Globus pallidus (tissue), 1 donor: ENCODE results near the gene AGTRAP.

Experiments used
- DNase-seq: peaks from one replicate; pipeline ENCODE4 v3.0.0-alpha.2; 2015; ENCODE audit warnings: low spot score

AGTRAP gene

DNA sequence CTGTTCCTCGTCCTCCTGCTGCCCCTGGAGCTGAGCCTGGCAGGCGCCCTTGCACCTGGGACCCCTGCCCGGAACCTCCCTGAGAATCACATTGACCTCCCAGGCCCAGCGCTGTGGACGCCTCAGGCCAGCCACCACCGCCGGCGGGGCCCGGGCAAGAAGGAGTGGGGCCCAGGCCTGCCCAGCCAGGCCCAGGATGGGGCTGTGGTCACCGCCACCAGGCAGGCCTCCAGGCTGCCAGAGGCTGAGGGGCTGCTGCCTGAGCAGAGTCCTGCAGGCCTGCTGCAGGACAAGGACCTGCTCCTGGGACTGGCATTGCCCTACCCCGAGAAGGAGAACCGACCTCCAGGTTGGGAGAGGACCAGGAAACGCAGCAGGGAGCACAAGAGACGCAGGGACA lies 29.6 kb upstream of the AGTRAP start:
- DNase-seq, result no peak

DNA sequence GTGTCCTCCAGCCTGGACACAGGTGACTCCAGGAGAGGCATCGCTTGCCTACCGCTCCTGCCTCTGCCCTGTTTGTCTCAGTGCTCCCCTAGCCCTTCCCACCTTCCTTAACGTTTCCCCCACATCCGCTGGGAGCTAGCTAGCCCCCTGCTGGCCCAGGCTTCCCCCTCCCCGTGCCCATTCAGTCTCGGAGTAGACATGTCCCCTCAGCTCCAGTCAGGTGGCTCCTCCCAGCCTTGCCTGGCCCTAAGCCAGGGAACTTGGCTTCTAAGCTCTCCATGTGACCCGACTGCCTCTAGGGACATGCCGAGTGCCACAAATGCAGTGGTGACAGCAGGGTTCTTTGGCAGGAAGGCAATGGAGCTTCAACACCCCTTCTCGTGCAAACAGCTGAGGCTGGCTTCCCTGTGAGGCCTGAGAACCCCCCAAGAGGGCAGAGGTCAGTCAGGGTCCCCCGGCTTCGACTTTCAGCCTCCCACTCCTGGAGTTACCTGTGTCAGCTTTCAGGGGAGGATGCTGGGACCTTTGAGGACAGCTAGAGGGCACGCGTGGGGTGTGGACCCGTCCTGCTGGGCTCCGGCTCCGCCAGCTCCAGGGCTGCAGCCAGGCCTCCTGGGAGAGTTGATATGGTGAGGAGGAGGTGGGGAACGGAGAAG lies 28.2 kb upstream of the AGTRAP start:
- no peak for DNase-seq

DNA sequence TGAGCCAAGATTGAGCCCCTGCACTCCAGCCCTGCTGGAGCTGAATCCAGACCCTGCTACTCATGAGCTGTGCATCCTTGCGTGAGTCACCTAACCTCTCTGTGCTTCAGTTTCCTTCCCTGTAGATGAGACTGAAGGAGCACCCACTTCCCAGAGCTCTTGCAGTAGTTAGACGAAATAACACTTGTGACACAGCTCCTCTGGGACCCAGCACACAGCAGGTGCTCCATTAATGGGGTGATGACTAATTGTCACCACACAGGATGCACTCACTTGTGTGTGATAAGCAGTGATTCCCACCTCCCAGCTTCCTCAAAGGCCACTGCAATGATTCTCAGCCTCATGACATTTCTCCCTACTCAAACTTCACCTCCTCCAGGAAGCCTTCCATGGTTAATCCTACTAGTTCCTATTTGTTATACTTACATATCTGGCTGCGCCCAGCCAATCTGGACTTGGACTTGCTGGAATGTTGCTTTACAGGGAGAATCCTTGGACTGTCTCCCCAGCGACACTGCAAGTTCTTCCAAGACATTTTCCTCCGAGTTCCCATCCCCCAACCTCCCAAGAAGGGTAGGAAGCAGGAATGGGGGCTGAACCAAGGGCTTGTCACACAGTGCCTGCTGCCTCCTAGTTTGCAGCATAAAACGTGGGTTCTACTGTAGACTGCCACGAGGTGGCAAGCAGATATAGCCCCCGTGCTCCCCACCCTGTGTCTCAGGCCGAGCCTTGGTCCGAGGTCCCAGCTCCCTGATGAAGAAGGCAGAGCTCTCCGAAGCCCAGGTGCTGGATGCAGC lies 27.2 kb upstream of the AGTRAP start:
- DNase-seq, result no peak

DNA sequence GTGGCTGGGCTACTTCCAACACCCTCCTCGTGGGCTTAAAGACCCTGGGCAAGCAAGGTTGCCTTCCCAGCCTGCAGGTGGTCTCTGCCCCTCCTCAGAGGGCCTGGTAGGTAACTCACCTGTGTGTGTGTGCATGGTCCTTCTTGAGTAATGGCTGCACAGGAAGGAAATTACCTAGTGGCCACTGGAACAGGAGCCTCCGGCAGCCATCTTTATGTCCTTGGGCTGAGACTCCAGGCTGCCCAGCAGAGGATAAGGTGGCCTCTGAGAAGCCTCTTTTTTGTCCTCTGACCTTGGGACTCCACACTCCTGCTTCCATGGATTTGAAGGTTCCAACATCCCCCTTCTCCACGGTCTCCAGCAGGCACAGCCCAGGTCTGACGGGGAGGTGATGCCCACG lies 24.4 kb upstream of the AGTRAP start:
- DNase-seq, result no peak

DNA sequence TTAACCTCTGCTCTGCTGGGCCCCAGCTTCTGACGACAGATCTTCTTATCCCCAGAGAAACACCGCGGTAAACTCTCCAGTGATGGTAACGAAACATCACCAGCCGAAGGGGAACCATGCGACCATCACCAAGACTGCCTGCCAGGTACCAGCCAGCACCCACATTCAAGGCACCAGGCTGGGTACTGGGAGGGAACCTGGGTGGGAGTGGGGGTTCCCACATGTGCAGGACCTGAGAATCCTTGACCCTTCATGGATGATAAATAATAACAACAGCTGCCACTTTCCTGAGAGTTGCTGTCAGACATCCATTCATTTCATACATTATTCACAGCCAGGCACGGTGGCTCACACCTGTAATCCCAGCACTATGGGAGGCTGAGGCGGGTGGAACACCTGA lies 23.7 kb upstream of the AGTRAP start:
- DNase-seq, result no peak

DNA sequence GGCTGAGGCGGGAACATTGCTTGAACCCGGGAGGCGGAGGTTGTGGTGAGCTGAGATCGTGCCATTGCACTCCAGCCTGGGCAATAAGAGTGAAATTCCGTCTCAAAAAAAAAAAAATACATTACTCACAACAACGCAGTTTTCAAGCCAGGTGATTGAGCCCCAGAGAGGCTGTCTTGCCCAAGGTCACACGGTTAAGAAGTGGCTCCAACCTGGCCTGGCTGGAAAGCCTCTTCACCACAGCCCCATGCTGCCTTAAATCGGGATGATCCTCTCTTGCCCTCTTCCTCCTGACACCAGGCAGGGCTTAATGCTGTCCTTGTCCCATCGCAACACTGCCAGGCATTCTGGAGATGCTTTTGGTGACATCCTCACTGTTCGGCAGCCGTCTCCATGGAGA lies 22.8 kb upstream of the AGTRAP start:
- no peak for DNase-seq

DNA sequence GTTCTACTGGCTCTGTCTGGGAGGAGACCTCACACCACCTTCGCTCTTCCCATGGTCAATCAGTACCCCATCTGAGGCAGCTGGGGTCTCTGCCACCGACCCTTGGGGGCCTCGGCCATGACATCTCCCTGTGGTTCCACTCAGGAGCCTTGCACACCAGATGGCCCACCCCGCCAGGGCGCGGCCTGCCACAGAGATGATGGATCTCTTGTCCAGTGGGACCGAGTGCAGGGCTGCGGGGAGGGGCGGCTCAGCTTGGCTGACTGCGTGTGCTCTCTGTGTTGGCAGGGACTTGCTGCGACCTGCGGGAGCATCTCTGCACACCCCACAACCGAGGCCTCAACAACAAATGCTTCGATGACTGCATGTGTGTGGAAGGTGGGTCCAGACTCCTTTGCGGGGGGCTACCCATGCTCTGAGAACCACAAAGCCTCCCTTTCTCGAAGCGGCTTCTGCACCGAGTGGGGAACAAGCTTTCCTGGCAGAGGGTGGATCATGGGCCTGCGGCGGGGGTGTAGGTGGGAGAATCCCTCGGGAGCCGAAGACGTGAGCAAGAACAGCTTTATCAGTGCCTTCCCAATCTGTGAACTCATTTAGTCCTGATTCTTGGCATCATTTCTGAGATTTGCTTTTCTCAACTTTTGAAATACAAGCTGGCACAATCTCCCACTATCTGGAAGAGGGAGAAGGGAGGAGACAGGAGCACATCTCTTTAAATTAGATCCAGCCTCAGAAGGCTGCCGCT lies 20.9 kb upstream of the AGTRAP start:
- DNase-seq, result no peak

DNA sequence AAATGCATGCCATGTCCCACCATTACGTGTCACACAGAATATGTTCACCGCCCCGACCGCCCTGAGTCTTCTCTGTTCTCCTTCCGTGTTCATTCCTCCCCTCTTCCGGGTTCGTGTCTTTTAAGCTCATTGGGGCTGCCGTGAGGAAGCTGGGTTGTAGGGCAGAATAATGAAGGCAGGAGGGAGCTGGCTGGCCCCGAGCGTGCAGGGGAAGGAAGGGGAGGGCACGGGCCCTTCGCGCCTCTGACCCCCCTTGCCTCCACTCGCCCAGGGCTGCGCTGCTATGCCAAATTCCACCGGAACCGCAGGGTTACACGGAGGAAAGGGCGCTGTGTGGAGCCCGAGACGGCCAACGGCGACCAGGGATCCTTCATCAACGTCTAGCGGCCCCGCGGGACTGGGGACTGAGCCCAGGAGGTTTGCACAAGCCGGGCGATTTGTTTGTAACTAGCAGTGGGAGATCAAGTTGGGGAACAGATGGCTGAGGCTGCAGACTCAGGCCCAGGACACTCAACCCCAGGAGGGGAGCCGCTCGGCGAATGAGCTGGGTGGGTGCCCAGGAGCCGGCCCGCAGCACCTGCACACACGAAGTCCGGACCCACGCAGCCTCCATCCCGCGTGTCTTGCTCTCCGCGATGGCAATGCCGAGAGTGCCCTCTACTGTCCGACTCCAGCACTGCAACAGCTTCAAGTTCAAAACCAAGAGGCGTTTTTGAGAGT lies 16.5 kb upstream of the AGTRAP start:
- DNase-seq, result peak; percentile 78

DNA sequence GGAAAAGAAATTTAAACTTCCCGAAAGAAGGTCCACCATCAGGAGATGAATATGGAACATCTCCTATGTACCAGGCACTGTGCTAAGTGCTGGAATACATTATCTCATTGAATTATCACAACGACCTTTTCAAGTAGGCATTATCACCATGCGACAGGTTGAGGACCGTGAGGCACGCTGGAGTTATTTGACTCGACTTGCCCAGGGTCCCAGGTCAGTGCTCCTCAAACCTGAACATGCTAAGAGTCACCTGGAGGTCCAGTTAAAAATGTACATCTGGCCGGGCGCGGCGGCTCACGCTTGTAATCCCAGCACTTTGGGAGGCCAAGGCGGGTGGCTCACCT lies 15.9 kb upstream of the AGTRAP start:
- DNase-seq, result no peak

DNA sequence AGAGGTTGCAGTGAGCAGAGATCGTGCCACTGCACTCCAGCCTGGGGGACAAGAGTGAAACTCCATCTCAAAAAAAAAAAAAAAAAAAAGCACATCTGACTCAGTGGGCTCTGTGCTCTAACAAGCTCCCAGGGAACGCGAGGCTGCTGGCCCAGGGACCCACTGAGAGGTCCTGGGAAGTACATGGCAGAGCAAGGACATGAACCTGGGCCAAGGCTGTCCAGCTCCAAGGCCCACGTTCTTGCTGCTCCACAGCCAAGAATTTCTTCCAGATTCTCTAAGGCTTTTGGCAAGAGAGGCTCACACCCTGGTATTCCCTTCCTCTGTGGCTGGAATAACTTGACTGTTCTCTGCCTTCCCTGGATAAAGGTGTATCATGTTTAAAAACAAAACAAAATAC lies 15.4 kb upstream of the AGTRAP start:
- no peak for DNase-seq

DNA sequence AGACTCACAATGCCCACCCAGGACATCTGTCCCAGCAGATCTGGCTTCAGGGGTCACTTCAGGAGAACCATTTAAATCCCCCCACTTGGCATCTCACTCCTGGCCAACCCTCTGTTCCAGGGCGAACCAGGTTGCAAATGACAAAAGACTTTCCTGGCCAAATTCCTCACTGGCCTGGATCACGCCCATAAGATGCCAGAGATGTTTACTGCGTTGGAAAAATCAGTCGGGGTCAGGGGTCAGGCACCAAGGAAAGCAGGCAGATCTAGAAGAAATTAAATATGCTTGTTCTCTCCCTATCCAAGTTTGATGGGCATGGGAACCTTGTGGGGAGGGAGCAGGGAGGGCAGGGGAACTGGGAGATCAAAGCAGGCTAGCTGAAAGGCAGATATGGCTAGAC lies 14.6 kb upstream of the AGTRAP start:
- no peak for DNase-seq

DNA sequence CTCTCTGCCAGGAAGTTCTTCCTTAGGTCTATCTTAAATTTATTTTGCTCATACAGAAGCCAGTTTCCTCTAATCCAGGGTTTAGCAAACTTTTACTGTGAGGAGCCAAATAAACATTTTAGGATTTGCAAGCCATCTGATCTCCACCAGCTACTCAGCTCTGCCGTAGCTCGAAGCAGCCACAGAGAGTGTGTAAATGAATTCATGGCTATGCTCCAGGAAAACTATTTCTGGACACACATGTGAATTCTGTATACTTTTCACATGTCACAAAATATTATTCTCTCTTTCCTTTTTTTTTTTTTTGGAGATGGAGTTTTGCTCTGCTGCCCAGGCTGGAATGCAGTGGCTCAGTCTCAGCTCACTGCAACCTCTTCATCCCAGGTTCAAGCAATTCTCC lies 13.4 kb upstream of the AGTRAP start:
- DNase-seq, result no peak

DNA sequence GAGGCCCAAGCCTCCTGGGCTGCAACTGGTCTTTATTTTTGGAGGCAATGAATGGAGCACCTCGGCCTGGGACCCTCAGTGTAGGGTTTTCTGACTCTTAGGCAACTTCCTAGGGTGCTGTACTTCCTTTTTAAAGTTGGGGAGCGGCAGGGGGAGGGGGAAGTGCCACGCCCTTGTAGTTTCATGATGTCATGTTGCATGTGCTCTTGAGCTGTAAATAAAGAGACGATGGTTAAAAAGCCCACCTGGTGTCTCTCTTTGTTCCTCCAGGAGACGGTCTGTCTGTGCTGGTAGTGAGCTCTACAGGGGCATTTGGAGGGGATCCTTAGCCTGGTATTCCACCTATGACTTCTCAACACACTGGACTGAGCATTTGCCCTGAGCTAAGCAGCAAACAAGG lies 10.3 kb upstream of the AGTRAP start:
- DNase-seq, result no peak

DNA sequence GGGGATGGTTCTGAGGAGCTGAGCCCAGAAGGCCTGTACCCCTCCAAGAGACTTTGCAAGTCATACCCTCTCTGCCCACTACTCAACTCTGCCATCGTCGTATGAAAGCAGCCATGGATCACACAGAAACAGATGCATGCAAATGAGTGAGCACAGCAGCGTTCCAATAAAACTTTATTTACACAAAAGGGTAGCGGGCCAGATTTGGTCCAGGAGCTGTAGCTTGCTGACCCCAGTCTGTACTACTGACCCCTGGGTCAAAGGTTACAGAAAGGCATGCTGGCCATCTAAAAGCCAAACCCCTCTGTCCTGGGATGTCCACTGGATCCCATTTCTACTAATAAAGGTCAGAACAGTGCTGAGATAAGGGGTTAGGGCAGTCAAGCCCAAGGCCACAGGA lies 8.8 kb upstream of the AGTRAP start:
- DNase-seq, result no peak

DNA sequence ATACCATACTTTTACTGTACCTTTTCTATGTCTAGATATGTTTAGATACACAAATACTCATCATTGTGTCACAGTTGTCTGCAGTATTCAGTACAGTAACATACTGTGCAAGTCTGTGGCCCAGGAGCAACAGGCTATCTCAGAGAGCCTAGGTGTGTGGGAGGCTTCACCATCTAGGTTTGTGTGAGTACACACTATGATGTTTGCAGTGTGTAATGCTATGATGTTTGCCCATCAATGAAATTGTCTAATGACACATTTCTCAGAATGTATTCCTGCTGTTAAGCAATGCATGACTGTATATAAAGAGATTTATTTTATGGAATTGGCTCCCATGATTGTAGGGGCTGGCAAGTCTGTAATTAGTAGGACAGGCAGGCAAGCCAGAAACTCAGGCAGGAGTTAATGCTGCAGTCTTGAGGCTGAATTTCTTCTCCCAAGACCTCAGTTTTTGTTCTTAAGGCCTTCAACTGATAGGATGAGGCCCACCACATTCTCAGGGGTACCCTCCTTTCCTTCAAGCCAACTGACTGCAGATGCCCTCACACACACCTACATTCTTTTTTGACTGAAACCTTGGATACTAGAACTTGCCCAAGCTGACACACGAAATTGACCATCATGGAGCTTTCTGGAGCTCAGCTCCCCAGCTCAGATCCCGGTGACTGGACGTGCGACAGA lies 7.7 kb upstream of the AGTRAP start:
- DNase-seq, result no peak

DNA sequence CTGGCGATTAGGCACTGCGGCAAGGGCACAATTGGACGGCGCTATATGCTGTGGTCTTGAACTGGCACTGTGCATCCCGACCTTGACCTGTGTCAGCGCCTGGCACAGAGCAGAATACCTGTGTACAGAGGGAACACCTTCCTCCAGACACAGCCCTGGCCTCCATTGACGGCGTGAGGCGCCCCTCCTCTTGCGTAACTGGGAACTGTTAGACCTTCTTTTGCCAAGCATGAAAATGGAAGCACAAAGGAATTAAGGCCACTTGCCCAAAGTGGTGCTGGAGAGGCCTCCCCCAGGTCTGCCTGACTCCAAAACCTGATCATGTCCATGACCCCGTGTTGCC lies 6.8 kb upstream of the AGTRAP start:
- DNase-seq, result no peak

DNA sequence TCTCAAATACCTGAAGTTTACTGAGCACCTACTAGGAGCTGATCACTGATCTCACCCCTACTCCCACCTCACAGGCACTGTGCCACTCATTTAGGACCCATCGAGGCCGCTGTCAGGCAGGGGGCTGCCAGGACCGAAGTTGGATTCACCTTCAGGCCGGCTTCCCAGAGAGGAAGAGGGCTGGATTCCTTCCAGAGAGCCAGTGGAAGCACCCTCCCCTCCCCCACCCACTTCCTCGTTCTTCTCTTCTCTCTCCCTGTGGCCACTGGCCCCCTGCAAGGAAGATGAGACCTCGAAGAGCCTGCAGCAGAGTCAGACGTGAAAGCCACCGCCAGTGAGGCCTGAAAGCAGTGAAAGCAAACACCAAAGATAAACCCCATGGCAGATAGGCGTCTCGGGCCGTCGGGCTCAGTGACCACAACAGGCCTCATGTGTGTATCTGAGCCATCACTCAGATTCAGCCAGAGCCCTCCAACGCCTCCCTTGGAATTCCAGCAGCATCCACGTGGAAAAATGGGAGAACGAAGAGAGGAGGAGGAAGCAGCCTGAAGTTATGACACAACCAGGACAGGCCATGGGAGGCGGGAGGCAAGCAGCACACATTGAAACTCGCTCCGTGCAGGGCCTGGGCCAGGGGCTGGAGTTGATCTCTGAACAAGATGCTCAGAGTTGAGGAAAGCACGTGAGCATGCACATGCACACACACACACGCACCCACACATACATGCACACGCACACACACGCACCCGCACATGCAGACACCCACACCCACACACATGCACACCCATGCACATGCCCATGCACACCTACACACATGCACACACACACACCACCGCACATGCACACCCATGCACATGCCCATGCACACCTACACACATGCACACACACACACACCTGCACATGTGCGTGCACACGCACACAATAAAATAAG lies 6.2 kb upstream of the AGTRAP start:
- no peak for DNase-seq

DNA sequence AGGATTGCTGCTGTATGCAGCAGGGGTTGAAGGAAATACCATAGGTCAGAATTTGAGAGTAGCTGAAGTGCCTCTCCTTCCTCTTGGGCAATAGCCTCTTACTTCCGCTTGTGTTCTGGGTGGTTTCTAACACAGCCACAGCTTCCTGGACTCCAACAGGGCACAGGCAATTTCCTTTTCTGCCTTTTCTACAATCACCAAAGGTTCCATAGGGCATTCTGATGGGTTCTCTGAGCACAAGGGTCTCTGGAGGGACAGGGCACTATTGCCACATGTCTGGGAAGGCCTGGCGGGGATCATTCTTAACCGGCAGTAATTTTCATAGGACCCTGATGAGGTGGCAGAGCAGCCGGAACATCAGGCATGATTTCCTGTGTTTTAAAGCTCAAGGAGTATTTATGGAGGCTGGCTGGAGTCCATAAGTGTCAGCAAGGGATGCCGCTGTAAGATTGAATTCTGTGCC lies 5.5 kb upstream of the AGTRAP start:
- no peak for DNase-seq

DNA sequence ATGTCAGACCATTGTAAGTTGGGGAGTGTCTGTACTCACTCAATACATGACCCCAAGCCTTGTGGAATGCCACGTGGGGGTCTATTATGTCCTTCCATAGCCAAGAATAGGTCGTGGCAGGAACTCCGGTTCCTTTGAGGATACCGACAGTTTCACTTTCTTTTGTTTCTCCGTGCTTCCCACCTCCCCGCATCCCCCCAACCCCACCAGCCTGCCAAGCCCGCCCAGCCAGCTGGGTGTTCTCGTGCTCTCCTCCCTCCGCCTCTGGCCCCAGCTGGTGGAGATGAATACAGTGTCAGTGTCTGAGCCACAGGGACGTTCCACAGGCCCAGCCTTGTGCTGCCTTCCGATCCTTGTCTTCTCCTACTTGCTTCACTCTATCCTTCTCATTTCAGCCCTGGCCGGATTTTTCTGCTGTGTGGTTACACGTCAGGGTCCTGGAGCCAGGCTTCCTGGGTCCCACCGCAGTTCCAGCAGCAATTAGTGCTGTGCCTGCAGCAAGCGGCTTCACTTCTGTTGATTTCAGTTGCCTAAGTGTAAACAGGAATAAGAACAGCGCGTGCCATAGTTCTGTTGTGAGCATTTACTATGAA lies 4.1 kb upstream of the AGTRAP start:
- DNase-seq, result peak; percentile 95

DNA sequence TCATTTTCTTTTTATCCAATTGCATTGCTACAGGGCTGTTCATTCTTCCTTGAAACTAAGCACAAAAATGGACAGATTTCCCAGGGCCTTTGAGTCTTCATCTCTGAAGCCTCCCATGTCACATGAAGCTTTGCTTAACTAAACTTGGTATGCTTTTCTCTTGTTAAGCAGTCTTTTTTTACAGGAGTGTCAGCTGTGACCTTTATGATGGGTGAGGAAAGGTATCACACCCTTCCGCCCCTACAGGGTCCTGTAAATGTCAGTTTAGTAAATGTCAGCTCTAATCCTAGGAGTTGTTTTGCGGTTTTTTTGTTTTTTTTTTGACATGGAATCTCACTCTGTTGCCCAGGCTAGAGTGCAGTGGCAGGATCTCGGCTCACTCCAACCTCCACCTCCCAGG lies 2.6 kb upstream of the AGTRAP start:
- DNase-seq, result no peak

DNA sequence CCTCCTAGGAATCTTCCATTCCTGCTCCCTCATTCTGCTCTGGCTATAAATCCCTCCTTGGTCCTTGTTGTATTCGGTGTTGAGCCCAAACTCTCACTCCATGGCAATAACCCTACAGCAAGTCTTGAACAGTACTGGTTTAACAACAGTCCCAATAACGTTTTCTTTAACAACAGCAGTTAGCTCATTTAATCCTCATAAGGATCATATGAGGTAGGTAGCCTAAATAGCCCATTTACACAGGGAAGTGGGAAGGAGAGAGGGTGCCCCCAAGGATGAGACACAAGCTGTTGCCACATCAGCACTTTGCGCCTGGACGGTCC lies 444 bp upstream of the AGTRAP start:
- no peak for DNase-seq
